PC-9 (cell line): ENCODE data around the gene EIF2S3. TPM values are rescaled to one million over a fixed set of nuclear protein-coding genes. Genes with fewer than 3 reads are reported as not detected.
"Not testable (repeated sequence)": the region's sequence is repeated elsewhere in the genome, so short reads cannot be mapped to it uniquely, and the experiment has no call there.

ENCODE experiments used
- BruUV-seq: library from RNA; stranded (reverse); fragments of 400-500 nt; replicated peaks from 2 replicates; lab custom pipeline; 2021; lab: Mats Ljungman, UMichigan
- CTCF ChIA-PET: fragments of 300-600 bp; sonication (Branson Sonifier 250); formaldehyde crosslinking; loops from one replicate; lab custom pipeline; 2022; ENCODE audit warnings: antibody characterized with exemption; lab: Charles Lee
- POLR2A ChIA-PET: fragments of 300-600 bp; sonication (Branson Sonifier 250); formaldehyde crosslinking; loops from one replicate; lab custom pipeline; 2022; ENCODE audit warnings: antibody characterized with exemption; ENCODE audit not compliant: unreplicated experiment; lab: Charles Lee
- DNase-seq, 2 experiments: peaks; one replicate each; pipeline versions ENCODE4 v3.0.0 to v3.0.0-alpha.2; 2015 to 2022; ENCODE audit warnings: mixed read lengths in 1 of 2
- H2AFZ ChIP-seq: fragments of 200-600 bp; sonication (generic); 2 replicates; pipeline ENCODE4 v1.8.1; 2017; ENCODE audit warnings: antibody characterized with exemption
- H3F3A ChIP-seq: fragments of 200-600 bp; sonication (generic); 2 replicates; pipeline ENCODE4 v1.8.1; 2017; ENCODE audit warnings: antibody characterized with exemption, mild to moderate bottlenecking, low read depth; ENCODE audit not compliant: insufficient read depth
- H3K27ac ChIP-seq: fragments of 200-600 bp; sonication (generic); 2 replicates; pipeline ENCODE4 v1.6.1; 2016; ENCODE audit warnings: mixed run types
- H3K27me3 ChIP-seq: fragments of 200-600 bp; sonication (generic); 2 replicates; pipeline ENCODE4 v1.6.1; 2016; ENCODE audit warnings: low read depth, mixed run types; ENCODE audit not compliant: insufficient read depth
- H3K36me3 ChIP-seq: fragments of 200-600 bp; sonication (generic); 2 replicates; pipeline ENCODE4 v1.6.1; 2016; ENCODE audit warnings: low read depth, mixed run types
- H3K4me1 ChIP-seq: fragments of 200-600 bp; sonication (generic); replicated peaks from 2 replicates; pipeline ENCODE4 v1.6.1; 2016; ENCODE audit warnings: mixed run types; ENCODE audit not compliant: insufficient read depth
- H3K4me2 ChIP-seq: fragments of 200-600 bp; sonication (generic); 2 replicates; pipeline ENCODE4 v1.6.1; 2017; ENCODE audit warnings: mixed run types
- H3K4me3 ChIP-seq: fragments of 200-600 bp; sonication (generic); 2 replicates; pipeline ENCODE4 v1.6.1; 2016; ENCODE audit warnings: mixed run types
- H3K79me2 ChIP-seq: fragments of 200-600 bp; sonication (generic); 2 replicates; pipeline ENCODE4 v1.6.1; 2017; ENCODE audit warnings: low read depth, mixed run types
- H3K9me2 ChIP-seq: fragments of 200-600 bp; sonication (generic); 2 replicates; pipeline ENCODE4 v1.8.1; 2017; ENCODE audit warnings: mild to moderate bottlenecking; ENCODE audit not compliant: insufficient read depth
- H3K9me3 ChIP-seq: fragments of 200-600 bp; sonication (generic); 2 replicates; pipeline ENCODE4 v1.8.1; 2016; ENCODE audit warnings: low read depth; ENCODE audit not compliant: insufficient read depth
- H4K20me1 ChIP-seq: fragments of 200-600 bp; sonication (generic); 2 replicates; pipeline ENCODE4 v1.8.1; 2017; ENCODE audit not compliant: insufficient read depth
- CTCF ChIP-seq: fragments of 200-600 bp; sonication (generic); conservative IDR thresholded peaks from 2 replicates; pipeline ENCODE4 v1.6.1; 2017; ENCODE audit warnings: mixed run types, antibody characterized with exemption, mild to moderate bottlenecking, moderate library complexity
- EZH2 ChIP-seq: fragments of 200-600 bp; sonication (generic); IDR thresholded peaks from 2 replicates; pipeline ENCODE4 v1.8.0; 2017; ENCODE audit warnings: antibody characterized with exemption, low read depth
- intact Hi-C: fragments of 100-400 bp; cut with micrococcal nuclease; formaldehyde crosslinking; loops from one replicate; pipeline ENCODE4 v1.10.0; 2022; ENCODE audit not compliant: unreplicated experiment
- total RNA-seq: library from RNA; stranded (reverse); gene quantifications from 2 replicates; pipeline ENCODE4 v1.2.3, GENCODE V29; 2021

The EIF2S3 gene
- total RNA-seq, 1 experiment from 2014 or later = 252 TPM

DNA sequence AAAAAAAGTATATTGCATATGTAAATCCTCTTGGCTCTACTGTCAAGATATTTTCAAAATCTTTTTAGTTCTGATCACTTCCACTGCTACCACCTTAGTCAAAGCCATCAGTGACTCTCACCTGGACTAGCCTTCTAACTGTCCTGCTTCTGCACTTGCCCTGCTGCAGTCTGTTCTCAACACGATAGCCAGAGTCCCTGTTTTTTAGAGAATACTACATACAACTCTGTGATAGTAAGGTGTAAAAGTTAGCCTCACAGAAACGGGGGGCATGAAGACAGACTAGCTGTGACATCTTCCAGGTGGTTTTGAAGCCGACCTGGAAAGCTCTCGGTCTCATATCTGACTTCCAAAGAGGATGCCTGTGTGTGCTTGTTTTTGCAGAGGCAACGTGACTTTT is 24.7 kb downstream of the EIF2S3 start:
- no peak overlapping the region for H3K27ac ChIP-seq
- H2AFZ ChIP-seq = no peak overlapping the region
- H4K20me1 ChIP-seq = peaks cover 1% of the 10 kb centered on the region; the same call in 1 of the 2 replicates
- no TSS peak for BruUV-seq
- no peak overlapping the region for H3K4me2 ChIP-seq
- no peak for DNase-seq
- ChIA-PET CTCF (no interaction called here), POLR2A (no interaction called here)
- H3K79me2 ChIP-seq = no peaks in the 10 kb centered on the region
- no peak overlapping the region for H3K4me3 ChIP-seq
- H3K9me3 ChIP-seq = no peaks in the 10 kb centered on the region
- no peaks in the 10 kb centered on the region for H3K9me2 ChIP-seq
- intact Hi-C loops = no loop called here
- no peaks in the 10 kb centered on the region for H3K36me3 ChIP-seq
- no peaks in the 10 kb centered on the region for H3K27me3 ChIP-seq
- H3K4me1 ChIP-seq = peaks cover 18% of the 10 kb centered on the region; the same call in 1 of the 2 replicates
- TF ChIP-seq EZH2 (no peak), CTCF (no peak)
- H3F3A ChIP-seq = peaks cover 59% of the 10 kb centered on the region

DNA sequence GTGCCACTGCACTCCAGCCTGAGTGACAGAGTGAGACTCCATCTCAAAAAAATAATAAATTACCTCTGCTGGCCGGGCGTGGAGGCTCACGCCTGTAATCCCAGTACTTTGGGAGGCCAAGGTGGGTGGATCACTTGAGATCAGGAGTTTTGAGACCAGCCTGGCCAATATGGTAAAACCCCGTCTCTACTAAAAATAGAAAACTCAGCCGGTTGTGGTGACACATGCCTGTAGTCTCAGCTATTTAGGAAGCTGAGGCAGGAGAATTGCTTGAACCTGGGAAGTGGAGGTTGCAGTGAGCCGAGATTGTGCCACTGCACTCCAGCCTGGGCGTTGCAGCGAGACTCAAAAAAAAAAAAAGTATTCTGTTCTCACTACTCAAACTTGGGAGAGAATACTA is 25.5 kb downstream of the EIF2S3 start:
- H3K9me3 ChIP-seq, POLR2A ChIA-PET, H3K27me3 ChIP-seq, BruUV-seq, H4K20me1 ChIP-seq, H3K79me2 ChIP-seq, H3K36me3 ChIP-seq, CTCF ChIA-PET, H3K4me3 ChIP-seq, H3K27ac ChIP-seq, H3K9me2 ChIP-seq, H3K4me2 ChIP-seq, DNase-seq, H2AFZ ChIP-seq: not testable (repeated sequence)
- intact Hi-C loops = loop anchor here (2.0 to 10.0 kb wide), 3 partner anchors 71 to 415 kb away; no protein-coding TSS in a partner anchor
- peaks cover 62% of the 10 kb centered on the region for H3F3A ChIP-seq
- H3K4me1 ChIP-seq = peaks cover 23% of the 10 kb centered on the region

- BruUV-seq = no TSS peak
- intact Hi-C loops = loop anchor here (2.0 to 10.0 kb wide), 3 partner anchors 70 to 414 kb away; no protein-coding TSS in a partner anchor
- H3K4me1 ChIP-seq = peaks cover 27% of the 10 kb centered on the region
- H3K9me3 ChIP-seq = no peaks in the 10 kb centered on the region
- CTCF ChIA-PET = no interaction called here
- no peak overlapping the region for H2AFZ ChIP-seq
- POLR2A ChIA-PET = no interaction called here
- H3K27me3 ChIP-seq = no peaks in the 10 kb centered on the region
- H3K9me2 ChIP-seq = no peaks in the 10 kb centered on the region
- peak overlapping the region; percentile 50 for H3K4me2 ChIP-seq
- H3F3A ChIP-seq = peaks cover 62% of the 10 kb centered on the region
- no peak overlapping the region for H3K4me3 ChIP-seq
- DNase-seq = no peak
- no peaks in the 10 kb centered on the region for H3K36me3 ChIP-seq
- TF ChIP-seq EZH2 (no peak), CTCF (no peak)
- H3K79me2 ChIP-seq = no peaks in the 10 kb centered on the region
- H4K20me1 ChIP-seq = no peaks in the 10 kb centered on the region
- peak overlapping the region; percentile 29; the same call in 1 of the 2 replicates for H3K27ac ChIP-seq
Observed at GRCh38 chrX:24080704-24081103, 25.9 kb downstream of the EIF2S3 start.
